ENCODE results near the gene GPR150.

Gene GPR150

DNA sequence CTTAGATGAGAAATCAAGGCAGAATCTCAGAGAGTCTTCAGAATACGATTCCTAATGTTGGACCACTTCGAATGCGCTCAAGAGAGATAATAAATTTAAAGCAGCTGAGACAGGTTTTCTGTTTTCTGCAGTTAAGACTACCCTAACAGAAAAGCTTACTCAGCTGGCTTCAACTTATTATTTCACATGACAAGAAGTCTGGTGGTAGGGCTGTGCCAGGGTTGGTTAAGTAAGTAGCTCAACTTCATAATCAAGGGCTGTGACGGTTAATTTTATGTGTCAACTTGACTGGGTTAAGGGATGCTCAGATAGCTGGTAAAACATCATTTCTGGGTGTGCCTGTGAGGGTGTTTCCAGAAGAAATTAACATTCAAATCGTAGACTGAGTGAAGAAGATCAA, 3.8 kb downstream of the GPR150 start:
- TF ChIP-seq, protein P1, sequence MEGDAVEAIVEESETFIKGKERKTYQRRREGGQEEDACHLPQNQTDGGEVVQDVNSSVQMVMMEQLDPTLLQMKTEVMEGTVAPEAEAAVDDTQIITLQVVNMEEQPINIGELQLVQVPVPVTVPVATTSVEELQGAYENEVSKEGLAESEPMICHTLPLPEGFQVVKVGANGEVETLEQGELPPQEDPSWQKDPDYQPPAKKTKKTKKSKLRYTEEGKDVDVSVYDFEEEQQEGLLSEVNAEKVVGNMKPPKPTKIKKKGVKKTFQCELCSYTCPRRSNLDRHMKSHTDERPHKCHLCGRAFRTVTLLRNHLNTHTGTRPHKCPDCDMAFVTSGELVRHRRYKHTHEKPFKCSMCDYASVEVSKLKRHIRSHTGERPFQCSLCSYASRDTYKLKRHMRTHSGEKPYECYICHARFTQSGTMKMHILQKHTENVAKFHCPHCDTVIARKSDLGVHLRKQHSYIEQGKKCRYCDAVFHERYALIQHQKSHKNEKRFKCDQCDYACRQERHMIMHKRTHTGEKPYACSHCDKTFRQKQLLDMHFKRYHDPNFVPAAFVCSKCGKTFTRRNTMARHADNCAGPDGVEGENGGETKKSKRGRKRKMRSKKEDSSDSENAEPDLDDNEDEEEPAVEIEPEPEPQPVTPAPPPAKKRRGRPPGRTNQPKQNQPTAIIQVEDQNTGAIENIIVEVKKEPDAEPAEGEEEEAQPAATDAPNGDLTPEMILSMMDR (IDR thresholded peaks at IDR 0.05; ENCODE audit: extremely low read depth, missing control alignments), result no peak
- no peak for DNase-seq (ENCODE audit: low spot score)

DNA sequence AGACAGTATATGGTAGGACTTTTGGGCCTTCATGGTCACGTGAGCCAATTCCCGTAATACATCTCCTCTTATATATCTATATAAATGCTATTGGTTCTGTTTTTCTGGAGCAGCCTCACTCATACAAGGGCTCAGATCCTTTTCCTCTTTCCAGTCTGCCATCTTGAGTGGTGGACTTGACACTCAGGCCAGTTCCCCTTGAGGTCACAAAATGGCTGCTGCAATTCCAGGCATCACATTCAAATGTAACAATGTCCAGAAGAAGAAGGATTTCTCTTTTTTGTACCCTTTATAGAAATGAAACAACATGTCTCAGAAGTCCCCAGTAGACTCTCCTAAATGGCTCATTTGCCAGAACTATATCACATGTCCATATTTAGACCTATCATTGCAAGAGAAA, 4.5 kb downstream of the GPR150 start:
- TF ChIP-seq, protein P1 (IDR thresholded peaks at IDR 0.05; ENCODE audit: extremely low read depth, missing control alignments), result no peak
- DNase-seq (ENCODE audit: low spot score), result no peak

DNA sequence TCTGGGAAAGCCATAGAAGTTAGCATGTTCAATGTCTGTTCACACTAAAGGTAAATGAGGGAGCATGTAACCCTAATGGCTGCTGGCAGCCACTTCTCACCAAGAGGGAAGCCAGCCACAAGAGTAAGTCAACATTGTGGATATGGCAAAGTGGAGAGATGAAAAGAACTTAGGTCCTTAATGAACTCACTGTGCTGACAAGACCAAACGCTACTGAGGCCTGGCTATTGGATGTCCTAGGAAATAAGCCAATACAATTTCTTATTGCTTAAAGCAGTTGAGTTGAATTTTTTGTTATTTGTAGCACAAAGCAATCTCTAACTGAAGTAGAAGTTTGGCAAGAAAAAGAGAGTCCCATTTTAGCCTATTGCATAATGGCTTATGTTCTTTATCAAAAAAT, 6.8 kb downstream of the GPR150 start:
- TF ChIP-seq, protein P1 (IDR thresholded peaks at IDR 0.05; ENCODE audit: extremely low read depth, missing control alignments), result no peak
- no peak for DNase-seq (ENCODE audit: low spot score)

DNA sequence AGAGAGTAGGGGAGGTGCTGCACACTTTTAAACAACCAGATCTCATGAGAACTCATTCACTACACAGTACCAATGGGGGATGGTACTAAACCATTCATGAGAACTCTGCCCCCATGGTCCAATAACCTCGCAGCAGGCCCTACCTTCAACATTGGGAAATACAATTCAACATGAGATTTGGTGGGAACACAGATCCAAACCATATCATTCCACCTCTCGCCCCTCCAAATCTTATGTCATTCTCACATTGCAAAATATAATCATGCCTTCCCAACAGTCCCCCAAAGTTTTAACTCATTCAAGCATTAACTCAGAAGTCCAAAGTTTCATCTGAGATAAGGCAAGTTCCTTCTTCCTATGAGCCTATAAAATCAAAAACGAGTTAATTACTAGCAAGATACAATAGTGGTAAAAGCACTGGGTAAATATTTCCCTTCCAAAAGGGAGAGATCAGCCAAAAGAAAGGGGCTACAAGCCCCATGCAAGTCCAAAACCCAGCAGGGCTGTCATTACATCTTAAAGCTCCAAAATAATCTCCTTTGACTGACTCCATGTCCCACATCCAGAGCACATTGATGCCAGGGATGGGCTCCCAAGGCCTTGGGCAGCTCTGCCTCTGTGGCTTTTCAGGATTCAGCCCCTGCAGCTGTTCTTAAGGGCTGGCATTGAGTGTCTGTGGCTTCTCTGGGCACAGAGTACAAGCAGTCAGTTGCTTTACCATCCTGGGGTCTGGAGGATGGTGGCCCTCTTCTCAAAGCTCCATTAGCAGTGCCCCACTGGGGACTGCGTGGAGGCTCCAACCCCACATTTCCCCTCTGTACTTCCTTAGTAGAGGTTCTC, 8.3 kb downstream of the GPR150 start:
- DNase-seq (ENCODE audit: low spot score), result no peak
- TF ChIP-seq, protein P1 (IDR thresholded peaks at IDR 0.05; ENCODE audit: extremely low read depth, missing control alignments), result no peak

DNA sequence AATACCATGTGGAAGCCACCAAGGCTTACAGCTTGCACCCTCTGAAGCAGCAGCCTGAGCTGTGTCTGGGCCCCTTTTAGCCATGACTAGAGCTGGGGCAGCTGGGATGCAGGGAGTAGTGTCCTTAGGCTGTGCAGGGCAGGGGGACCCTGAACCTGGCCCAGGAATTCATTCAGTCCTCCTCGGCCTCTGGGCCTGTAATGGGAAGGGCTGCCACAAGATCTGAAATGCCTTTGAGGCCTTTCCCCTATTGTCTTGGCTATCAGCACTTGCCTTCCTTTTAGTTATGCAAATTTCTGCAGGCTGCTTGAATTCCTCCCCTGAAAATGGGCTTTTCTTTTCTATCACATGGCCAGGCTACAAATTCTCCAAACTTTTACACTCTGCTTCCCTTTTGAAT, 9.0 kb downstream of the GPR150 start:
- TF ChIP-seq, protein P1 (IDR thresholded peaks at IDR 0.05; ENCODE audit: extremely low read depth, missing control alignments), result no peak
- no peak for DNase-seq (ENCODE audit: low spot score)

DNA sequence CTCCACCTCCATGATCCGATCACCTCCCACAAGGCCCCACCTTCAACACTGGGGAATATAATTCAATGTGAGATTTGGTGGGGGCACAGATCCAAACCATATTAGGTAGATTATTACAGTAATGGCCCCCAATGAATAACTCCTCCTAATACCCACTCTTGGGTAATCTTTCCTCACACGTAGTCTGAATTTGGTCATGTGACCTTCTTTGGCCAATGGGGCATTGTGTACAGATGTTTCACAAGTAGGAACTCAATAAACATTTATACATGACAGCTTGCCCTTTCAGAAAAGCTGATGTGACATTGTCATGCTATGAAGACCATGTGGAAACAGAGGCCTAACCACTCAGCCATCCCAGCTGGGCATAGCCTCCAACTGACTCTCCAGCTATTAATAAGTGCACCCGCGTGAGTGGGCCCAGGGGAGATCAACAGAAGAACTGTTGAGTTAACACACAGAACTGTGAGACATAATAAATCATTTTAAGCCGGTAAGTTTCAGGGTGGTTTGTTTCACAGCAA, 10.6 kb downstream of the GPR150 start:
- TF ChIP-seq, protein P1 (IDR thresholded peaks at IDR 0.05; ENCODE audit: extremely low read depth, missing control alignments), result no peak

DNA sequence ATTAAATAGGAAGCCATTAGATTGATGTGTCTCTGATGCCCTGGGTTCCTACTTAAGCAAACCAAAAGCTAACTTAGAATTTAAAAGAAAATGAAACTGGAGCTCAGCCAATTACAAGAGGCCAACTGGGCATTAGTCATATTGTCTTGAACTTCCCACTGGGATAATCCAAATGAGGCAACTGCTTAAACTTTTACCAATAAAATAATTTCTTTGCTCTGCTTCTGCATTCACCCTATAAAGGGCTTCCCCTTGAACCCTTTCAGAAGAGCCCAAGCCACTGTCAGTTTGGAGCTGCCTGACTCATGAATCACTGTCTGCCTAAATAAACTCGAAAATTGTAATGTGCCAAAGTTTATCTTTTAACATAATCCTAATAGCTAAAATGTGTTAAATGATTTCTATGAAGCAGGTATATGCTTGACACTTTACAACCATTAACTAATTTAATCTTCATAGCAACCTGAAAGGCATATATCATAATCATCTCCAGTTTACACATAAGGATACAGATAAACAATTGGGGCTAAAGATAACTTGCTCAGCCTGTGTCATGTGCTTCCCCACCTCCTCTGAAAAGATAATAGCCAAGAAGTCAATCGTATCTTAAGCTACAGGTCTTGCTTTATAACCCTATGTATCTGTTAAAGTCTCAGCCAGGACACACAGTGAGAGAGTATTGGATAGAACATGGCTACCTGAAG, 11.5 kb downstream of the GPR150 start:
- DNase-seq (ENCODE audit: low spot score), result no peak
- TF ChIP-seq, protein P1 (IDR thresholded peaks at IDR 0.05; ENCODE audit: extremely low read depth, missing control alignments), result no peak

More for the DNA sequence above, 10.6 kb downstream of the GPR150 start:
- no peak for DNase-seq (ENCODE audit: low spot score)
